ENCODE data around the gene FGB.

Gene FGB

DNA sequence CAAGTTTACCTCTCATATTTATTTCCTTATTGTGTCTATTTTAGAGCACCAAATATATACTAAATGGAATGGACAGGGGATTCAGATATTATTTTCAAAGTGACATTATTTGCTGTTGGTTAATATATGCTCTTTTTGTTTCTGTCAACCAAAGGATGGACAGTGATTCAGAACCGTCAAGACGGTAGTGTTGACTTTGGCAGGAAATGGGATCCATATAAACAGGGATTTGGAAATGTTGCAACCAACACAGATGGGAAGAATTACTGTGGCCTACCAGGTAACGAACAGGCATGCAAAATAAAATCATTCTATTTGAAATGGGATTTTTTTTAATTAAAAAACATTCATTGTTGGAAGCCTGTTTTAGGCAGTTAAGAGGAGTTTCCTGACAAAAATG, 6.2 kb downstream of the FGB start:
- Histone ChIP-seq H3K27me3 (ENCODE audit: control insufficient read depth, insufficient read depth, low read length) (no peaks in the 10 kb centered on the region), H3K9me3 (ENCODE audit: control insufficient read depth, insufficient read depth, low read depth, low read length) (no peaks in the 10 kb centered on the region), H3K36me3 (ENCODE audit: control insufficient read depth, insufficient read depth, low read length) (no peaks in the 10 kb centered on the region), H3K4me3 (ENCODE audit: low read depth, low read length) (no peak overlapping the region), H3K9ac (ENCODE audit: low read length) (no peak overlapping the region), H3K4me1 (ENCODE audit: control insufficient read depth, insufficient read depth, low read length) (no peaks in the 10 kb centered on the region), H3K27ac (ENCODE audit: low read depth, low read length) (no peak overlapping the region)

DNA sequence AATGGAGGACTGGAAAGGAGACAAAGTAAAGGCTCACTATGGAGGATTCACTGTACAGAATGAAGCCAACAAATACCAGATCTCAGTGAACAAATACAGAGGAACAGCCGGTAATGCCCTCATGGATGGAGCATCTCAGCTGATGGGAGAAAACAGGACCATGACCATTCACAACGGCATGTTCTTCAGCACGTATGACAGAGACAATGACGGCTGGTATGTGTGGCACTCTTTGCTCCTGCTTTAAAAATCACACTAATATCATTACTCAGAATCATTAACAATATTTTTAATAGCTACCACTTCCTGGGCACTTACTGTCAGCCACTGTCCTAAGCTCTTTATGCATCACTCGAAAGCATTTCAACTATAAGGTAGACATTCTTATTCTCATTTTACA, 6.8 kb downstream of the FGB start:
- H3K36me3 ChIP-seq (ENCODE audit: control insufficient read depth, insufficient read depth, low read length) = no peaks in the 10 kb centered on the region
- H3K27ac ChIP-seq (ENCODE audit: low read depth, low read length) = no peak overlapping the region
- H3K9ac ChIP-seq (ENCODE audit: low read length) = no peak overlapping the region
- H3K4me1 ChIP-seq (ENCODE audit: control insufficient read depth, insufficient read depth, low read length) = no peaks in the 10 kb centered on the region
- H3K9me3 ChIP-seq (ENCODE audit: control insufficient read depth, insufficient read depth, low read depth, low read length) = no peaks in the 10 kb centered on the region
- no peaks in the 10 kb centered on the region for H3K27me3 ChIP-seq (ENCODE audit: control insufficient read depth, insufficient read depth, low read length)
- H3K4me3 ChIP-seq (ENCODE audit: low read depth, low read length) = no peak overlapping the region

DNA sequence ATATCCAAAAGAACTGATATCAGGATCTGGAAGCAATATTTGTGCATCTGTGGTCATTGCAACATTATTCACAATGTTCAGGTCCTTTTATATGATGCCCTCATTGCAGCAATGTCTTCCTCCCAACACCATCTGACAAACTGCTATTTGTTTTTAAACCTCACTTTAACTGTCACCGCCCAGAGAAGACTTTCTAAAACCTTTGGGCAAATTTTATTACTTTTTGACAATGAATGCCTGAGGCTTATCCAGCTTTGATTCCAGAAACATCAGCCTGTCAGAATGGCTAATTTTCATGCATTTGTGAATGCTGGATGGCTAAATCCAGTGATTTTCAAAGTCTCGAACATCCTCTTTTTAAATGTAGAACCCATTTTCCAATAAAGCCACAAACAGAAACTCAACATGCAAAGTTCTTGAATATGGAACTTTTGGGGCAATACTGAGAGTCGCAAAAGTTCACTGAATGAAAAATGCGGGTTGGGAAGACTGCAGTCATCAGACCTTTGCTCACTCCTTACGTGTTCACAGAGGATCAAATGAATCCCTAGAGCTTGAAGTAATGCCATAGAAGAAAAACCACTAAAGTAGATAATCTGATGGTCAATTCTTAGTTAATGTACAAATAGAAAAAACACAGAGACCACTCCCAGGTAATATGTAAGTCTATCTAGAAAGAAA, 10.5 kb downstream of the FGB start:
- Histone ChIP-seq H3K9me3 (ENCODE audit: control insufficient read depth, insufficient read depth, low read depth, low read length) (no peaks in the 10 kb centered on the region), H3K27ac (ENCODE audit: low read depth, low read length) (no peak overlapping the region), H3K9ac (ENCODE audit: low read length) (no peak overlapping the region), H3K4me1 (ENCODE audit: control insufficient read depth, insufficient read depth, low read length) (no peaks in the 10 kb centered on the region), H3K36me3 (ENCODE audit: control insufficient read depth, insufficient read depth, low read length) (no peaks in the 10 kb centered on the region), H3K27me3 (ENCODE audit: control insufficient read depth, insufficient read depth, low read length) (no peaks in the 10 kb centered on the region), H3K4me3 (ENCODE audit: low read depth, low read length) (no peak overlapping the region)

DNA sequence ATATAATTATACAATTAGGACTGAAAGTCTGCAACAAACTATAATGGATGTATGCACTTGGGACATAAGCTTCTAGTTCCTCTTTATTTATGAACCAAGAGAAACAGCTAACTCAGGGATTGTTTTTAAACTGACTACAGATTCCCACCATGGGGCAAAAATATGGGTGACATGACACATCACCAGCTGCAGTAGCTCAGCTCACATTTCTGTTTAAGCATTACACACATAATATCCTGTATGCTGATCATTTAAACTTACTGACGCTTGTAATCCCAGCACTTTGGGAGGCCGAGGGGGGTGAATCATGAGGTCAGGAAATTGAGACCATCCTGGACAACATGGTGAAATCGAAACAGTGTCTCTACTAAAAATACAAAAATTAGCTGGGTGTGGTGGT, 11.5 kb downstream of the FGB start:
- Histone ChIP-seq H3K27ac (ENCODE audit: low read depth, low read length) (no peak overlapping the region), H3K4me1 (ENCODE audit: control insufficient read depth, insufficient read depth, low read length) (no peaks in the 10 kb centered on the region), H3K9ac (ENCODE audit: low read length) (no peak overlapping the region), H3K27me3 (ENCODE audit: control insufficient read depth, insufficient read depth, low read length) (no peaks in the 10 kb centered on the region), H3K9me3 (ENCODE audit: control insufficient read depth, insufficient read depth, low read depth, low read length) (no peaks in the 10 kb centered on the region), H3K4me3 (ENCODE audit: low read depth, low read length) (no peak overlapping the region), H3K36me3 (ENCODE audit: control insufficient read depth, insufficient read depth, low read length) (no peaks in the 10 kb centered on the region)

DNA sequence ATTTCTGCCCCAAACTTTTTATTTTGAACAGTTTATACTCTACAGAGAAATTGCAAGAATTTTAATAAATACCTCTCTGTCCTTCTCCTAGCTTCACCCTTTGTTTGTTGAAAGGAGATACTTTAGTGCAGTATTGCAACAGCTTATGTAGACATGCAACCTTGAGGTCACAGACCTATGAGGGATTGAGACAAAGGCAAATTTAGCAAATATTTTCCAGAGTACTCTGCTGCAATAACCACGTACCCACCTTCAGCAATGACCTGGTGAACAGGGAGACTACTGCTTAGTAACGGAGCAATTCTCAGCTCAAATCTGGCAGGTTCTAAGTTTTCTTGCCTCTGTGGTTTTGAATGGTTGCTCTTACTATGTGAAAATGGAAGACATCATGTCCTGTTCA, 14.5 kb downstream of the FGB start:
- Histone ChIP-seq H3K27me3 (ENCODE audit: control insufficient read depth, insufficient read depth, low read length) (no peaks in the 10 kb centered on the region), H3K9me3 (ENCODE audit: control insufficient read depth, insufficient read depth, low read depth, low read length) (no peaks in the 10 kb centered on the region), H3K36me3 (ENCODE audit: control insufficient read depth, insufficient read depth, low read length) (no peaks in the 10 kb centered on the region), H3K4me3 (ENCODE audit: low read depth, low read length) (no peak overlapping the region), H3K9ac (ENCODE audit: low read length) (no peak overlapping the region), H3K27ac (ENCODE audit: low read depth, low read length) (no peak overlapping the region), H3K4me1 (ENCODE audit: control insufficient read depth, insufficient read depth, low read length) (no peaks in the 10 kb centered on the region)

DNA sequence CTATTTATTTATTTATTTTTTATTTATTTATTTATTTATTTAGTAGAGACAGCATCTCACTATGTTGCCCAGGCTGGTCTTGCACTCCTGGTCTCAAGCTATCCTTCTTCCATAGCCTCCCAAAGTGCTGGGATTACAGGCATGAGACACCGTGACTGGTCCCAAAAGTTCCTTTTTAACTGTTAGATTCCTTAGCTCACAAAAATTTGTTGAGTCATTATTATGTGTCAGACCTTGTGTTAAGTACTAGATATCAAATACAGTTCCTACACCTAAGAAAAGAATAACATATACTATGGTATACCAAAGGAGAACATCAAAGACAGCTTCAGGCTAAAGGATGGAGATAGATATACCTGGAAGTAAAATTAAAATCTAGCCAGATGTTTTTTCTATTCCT, 16.1 kb downstream of the FGB start:
- Histone ChIP-seq H3K27ac (ENCODE audit: low read depth, low read length) (no peak overlapping the region), H3K9me3 (ENCODE audit: control insufficient read depth, insufficient read depth, low read depth, low read length) (no peaks in the 10 kb centered on the region), H3K36me3 (ENCODE audit: control insufficient read depth, insufficient read depth, low read length) (no peaks in the 10 kb centered on the region), H3K4me1 (ENCODE audit: control insufficient read depth, insufficient read depth, low read length) (no peaks in the 10 kb centered on the region), H3K27me3 (ENCODE audit: control insufficient read depth, insufficient read depth, low read length) (no peaks in the 10 kb centered on the region), H3K9ac (ENCODE audit: low read length) (no peak overlapping the region), H3K4me3 (ENCODE audit: low read depth, low read length) (no peak overlapping the region)

DNA sequence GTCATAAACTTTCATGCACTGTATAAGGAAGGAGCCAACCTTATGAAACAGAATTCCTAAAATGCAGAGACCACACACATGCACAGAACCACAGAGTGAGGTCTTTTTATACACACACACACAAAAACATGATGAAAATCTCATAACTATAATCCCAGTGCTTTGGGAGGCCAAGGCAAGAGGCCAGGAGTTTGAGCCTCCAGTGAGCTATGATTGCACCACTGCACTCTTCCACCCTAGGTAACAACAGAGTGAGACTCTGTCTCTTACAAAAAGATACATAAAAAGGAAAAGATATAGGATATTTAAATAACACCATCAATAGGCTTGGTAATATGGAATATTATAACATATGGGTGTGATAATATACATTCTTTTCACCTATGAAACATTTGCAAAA, 17.1 kb downstream of the FGB start:
- Histone ChIP-seq H3K9me3 (ENCODE audit: control insufficient read depth, insufficient read depth, low read depth, low read length) (no peaks in the 10 kb centered on the region), H3K27me3 (ENCODE audit: control insufficient read depth, insufficient read depth, low read length) (no peaks in the 10 kb centered on the region), H3K27ac (ENCODE audit: low read depth, low read length) (no peak overlapping the region), H3K4me3 (ENCODE audit: low read depth, low read length) (no peak overlapping the region), H3K9ac (ENCODE audit: low read length) (no peak overlapping the region), H3K36me3 (ENCODE audit: control insufficient read depth, insufficient read depth, low read length) (no peaks in the 10 kb centered on the region), H3K4me1 (ENCODE audit: control insufficient read depth, insufficient read depth, low read length) (no peaks in the 10 kb centered on the region)

DNA sequence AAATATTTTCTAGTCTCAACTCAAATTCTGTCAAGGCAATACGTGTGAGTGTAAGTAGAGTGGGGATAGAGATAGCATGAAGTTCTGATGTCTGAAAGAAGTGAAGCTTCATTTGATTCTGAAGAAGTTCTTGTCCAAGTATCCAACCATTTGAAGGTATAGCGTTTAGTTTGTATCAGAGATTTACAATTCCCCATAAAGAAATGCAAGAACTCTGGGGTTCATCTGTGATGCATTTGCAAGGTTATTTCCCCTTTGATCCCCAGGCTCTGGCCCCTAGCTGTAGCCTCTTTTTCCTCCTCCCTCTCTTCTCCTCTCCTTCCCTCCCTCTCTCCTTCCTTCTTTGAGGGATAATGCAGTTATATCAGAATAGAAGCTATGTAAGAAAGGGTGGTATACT, 19.9 kb downstream of the FGB start:
- Histone ChIP-seq H3K27me3 (ENCODE audit: control insufficient read depth, insufficient read depth, low read length) (no peaks in the 10 kb centered on the region), H3K9ac (ENCODE audit: low read length) (no peak overlapping the region), H3K4me1 (ENCODE audit: control insufficient read depth, insufficient read depth, low read length) (no peaks in the 10 kb centered on the region), H3K36me3 (ENCODE audit: control insufficient read depth, insufficient read depth, low read length) (no peaks in the 10 kb centered on the region), H3K27ac (ENCODE audit: low read depth, low read length) (no peak overlapping the region), H3K4me3 (ENCODE audit: low read depth, low read length) (no peak overlapping the region), H3K9me3 (ENCODE audit: control insufficient read depth, insufficient read depth, low read depth, low read length) (no peaks in the 10 kb centered on the region)

DNA sequence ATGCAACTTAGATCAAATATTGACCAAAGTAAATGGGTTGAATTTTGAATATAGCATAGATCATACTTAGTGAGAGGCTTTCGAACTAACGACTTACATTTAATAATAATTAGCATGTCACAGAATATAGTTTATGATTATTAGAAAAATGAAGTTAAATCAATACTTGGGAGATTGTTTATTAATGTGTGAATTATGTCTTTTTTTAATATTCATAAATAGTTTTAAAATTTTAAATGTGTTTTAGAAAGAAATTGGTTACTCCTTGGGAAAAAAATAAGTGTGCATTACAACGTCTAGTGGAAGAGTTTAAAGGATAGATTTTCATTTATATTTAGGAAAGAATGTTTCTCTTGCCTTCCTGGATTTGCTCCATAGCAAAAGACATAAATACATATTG, 20.4 kb downstream of the FGB start:
- Histone ChIP-seq H3K27me3 (ENCODE audit: control insufficient read depth, insufficient read depth, low read length) (no peaks in the 10 kb centered on the region), H3K9me3 (ENCODE audit: control insufficient read depth, insufficient read depth, low read depth, low read length) (no peaks in the 10 kb centered on the region), H3K4me1 (ENCODE audit: control insufficient read depth, insufficient read depth, low read length) (no peaks in the 10 kb centered on the region), H3K27ac (ENCODE audit: low read depth, low read length) (no peak overlapping the region), H3K9ac (ENCODE audit: low read length) (no peak overlapping the region), H3K36me3 (ENCODE audit: control insufficient read depth, insufficient read depth, low read length) (no peaks in the 10 kb centered on the region), H3K4me3 (ENCODE audit: low read depth, low read length) (no peak overlapping the region)

DNA sequence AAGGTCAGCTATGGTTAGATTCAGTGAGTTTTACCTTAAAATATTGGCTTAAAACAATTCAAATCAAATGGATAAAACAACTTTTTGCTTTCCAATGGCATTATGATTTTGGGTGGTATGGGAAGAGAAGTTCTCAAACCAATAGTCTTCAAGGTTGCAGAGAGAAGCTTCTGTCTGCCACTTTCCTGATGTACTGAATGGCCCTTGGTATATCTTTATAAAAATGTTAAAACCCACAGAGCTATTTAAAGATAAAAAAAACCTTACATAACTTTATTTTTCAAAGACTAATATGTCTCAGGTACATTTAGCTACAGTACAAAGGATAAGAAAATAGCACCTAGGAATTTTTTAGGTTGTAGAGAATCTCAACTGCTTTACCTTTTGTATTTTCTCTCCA, 20.9 kb downstream of the FGB start:
- no peaks in the 10 kb centered on the region for H3K27me3 ChIP-seq (ENCODE audit: control insufficient read depth, insufficient read depth, low read length)
- H3K9me3 ChIP-seq (ENCODE audit: control insufficient read depth, insufficient read depth, low read depth, low read length) = no peaks in the 10 kb centered on the region
- H3K4me3 ChIP-seq (ENCODE audit: low read depth, low read length) = no peak overlapping the region
- no peak overlapping the region for H3K27ac ChIP-seq (ENCODE audit: low read depth, low read length)
- H3K4me1 ChIP-seq (ENCODE audit: control insufficient read depth, insufficient read depth, low read length) = no peaks in the 10 kb centered on the region
- H3K36me3 ChIP-seq (ENCODE audit: control insufficient read depth, insufficient read depth, low read length) = no peaks in the 10 kb centered on the region
- no peak overlapping the region for H3K9ac ChIP-seq (ENCODE audit: low read length)

DNA sequence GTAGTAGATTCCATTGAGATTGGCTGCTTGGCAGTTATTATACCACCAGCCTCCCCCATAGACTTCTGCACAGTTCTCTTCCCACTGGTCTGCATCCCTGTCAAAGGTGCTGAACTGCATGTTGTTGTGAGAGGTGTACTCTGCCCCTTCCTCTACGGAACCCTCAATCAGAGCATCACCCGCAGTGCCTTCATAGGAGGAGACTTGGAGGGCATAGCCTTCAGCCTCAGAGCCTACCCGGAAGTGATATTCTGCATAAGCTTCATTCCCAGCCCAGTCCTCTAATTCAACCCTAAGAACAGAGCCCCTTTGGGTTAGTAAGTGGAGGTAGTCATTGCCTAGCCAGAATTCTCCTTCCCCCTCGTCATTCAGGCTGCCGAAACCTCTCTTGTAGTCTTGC, 21.4 kb downstream of the FGB start:
- H3K27ac ChIP-seq (ENCODE audit: low read depth, low read length) = no peak overlapping the region
- H3K27me3 ChIP-seq (ENCODE audit: control insufficient read depth, insufficient read depth, low read length) = no peaks in the 10 kb centered on the region
- no peaks in the 10 kb centered on the region for H3K9me3 ChIP-seq (ENCODE audit: control insufficient read depth, insufficient read depth, low read depth, low read length)
- no peaks in the 10 kb centered on the region for H3K36me3 ChIP-seq (ENCODE audit: control insufficient read depth, insufficient read depth, low read length)
- no peak overlapping the region for H3K4me3 ChIP-seq (ENCODE audit: low read depth, low read length)
- H3K9ac ChIP-seq (ENCODE audit: low read length) = no peak overlapping the region
- peaks cover under 1% of the 10 kb centered on the region; the same call in 1 of the 2 replicates for H3K4me1 ChIP-seq (ENCODE audit: control insufficient read depth, insufficient read depth, low read length)
